ENCODE results near the gene ADAMTS17. TPM values are rescaled to one million over a fixed set of nuclear protein-coding genes. Genes with fewer than 3 reads are reported as not detected.

The ADAMTS17 gene
- total RNA-seq, 4 donors from 2014 or later, result 5.0 to 16.2 (median 11.6) TPM

DNA sequence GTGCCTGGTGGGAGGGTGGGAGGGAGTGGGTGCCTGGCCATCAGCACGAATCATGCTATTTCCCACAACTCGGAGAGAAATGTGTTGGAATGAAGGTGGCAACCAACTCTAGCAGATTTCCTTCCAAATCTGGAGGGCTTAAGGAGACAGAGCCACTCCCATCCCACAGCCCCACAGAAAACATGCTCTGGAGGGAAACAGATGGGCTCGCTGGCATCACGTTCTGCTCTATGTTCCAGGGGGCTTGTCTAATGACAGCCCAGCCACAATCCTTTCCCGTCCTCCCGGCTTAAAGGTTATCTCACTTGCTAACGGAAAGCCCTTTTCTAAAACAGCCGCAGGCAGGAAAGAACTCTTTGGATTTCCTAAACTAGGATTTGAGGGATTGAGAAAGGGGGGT, 65.3 kb downstream of the ADAMTS17 start:
- Histone ChIP-seq H3K4me1 (no peaks in the 10 kb centered on the region), H3K36me3 (no peaks in the 10 kb centered on the region), H3K27ac (no peak overlapping the region), H3K4me3 (no peak overlapping the region), H3K9me3 (no peaks in the 10 kb centered on the region), H3K27me3 (no peaks in the 10 kb centered on the region)
- DNase-seq (no peak), ATAC-seq (no peak)
- intact Hi-C loops (cut with DNase I; ENCODE audit: low total_unique reads) (no loop called here), in situ Hi-C loops (cut with MboI; ENCODE audit: low sequenced_read_pairs in 4 of 4) (no loop called here)
- TF ChIP-seq POLR2A (IDR thresholded peaks at IDR 0.05), result no peak
- TF ChIP-seq, protein P1, sequence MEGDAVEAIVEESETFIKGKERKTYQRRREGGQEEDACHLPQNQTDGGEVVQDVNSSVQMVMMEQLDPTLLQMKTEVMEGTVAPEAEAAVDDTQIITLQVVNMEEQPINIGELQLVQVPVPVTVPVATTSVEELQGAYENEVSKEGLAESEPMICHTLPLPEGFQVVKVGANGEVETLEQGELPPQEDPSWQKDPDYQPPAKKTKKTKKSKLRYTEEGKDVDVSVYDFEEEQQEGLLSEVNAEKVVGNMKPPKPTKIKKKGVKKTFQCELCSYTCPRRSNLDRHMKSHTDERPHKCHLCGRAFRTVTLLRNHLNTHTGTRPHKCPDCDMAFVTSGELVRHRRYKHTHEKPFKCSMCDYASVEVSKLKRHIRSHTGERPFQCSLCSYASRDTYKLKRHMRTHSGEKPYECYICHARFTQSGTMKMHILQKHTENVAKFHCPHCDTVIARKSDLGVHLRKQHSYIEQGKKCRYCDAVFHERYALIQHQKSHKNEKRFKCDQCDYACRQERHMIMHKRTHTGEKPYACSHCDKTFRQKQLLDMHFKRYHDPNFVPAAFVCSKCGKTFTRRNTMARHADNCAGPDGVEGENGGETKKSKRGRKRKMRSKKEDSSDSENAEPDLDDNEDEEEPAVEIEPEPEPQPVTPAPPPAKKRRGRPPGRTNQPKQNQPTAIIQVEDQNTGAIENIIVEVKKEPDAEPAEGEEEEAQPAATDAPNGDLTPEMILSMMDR (IDR thresholded peaks at IDR 0.05 in 4 of 5, conservative IDR thresholded peaks at IDR 0.05 in 1 of 5), result no peak

DNA sequence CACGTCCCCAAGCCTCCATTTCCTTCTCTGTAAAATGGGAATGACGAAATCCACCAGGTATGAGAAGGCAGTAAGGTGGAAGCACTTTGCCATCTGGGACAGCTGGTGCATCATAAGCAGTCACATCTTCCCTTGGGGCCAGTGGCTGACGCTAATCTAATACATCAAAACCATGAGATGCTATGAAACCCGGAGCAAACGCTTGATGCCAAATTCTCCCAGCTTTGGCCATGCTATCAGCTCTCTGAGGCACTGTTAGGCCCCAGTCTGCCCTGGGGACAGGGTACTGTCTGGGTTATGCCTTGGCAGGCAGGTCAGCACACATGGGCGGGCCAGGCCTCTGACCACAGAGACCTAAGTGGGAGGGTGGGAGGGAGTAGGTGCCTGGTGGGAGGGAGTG, 66.1 kb downstream of the ADAMTS17 start:
- H3K9me3 ChIP-seq, result no peaks in the 10 kb centered on the region
- H3K4me3 ChIP-seq, result no peak overlapping the region
- ATAC-seq (no peak), DNase-seq (no peak)
- H3K4me1 ChIP-seq, result no peaks in the 10 kb centered on the region
- no peak overlapping the region for H3K27ac ChIP-seq
- in situ Hi-C loops (cut with MboI; ENCODE audit: low sequenced_read_pairs in 4 of 4) (no loop called here), intact Hi-C loops (cut with DNase I; ENCODE audit: low total_unique reads) (no loop called here)
- no peaks in the 10 kb centered on the region for H3K36me3 ChIP-seq
- TF ChIP-seq POLR2A (IDR thresholded peaks at IDR 0.05), result no peak
- TF ChIP-seq, protein P1 (IDR thresholded peaks at IDR 0.05 in 4 of 5, conservative IDR thresholded peaks at IDR 0.05 in 1 of 5), result no peak
- no peaks in the 10 kb centered on the region for H3K27me3 ChIP-seq

DNA sequence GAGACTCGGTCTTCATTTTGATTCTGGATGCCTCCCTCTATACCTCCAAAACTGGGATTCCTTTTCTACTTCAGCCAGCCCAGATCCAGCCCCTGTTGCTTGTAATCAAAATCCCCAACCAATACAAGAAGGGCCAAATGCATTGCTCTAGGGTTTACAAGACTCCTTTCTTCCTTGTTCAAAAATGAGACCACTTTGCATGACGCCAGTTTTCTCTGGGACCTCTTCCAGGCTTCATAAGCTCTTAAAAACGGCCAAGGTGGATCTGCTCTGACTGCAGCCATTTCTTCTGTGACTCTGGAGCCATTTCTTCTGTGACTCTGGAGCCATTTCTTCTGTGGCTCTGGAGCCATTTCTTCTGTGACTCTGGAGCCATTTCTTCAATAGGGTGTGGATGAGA, 71.9 kb downstream of the ADAMTS17 start:
- H3K4me3 ChIP-seq, result no peak overlapping the region
- no peaks in the 10 kb centered on the region for H3K36me3 ChIP-seq
- no peaks in the 10 kb centered on the region for H3K4me1 ChIP-seq
- TF ChIP-seq, protein P1 (IDR thresholded peaks at IDR 0.05 in 4 of 5, conservative IDR thresholded peaks at IDR 0.05 in 1 of 5), result no peak
- TF ChIP-seq POLR2A (IDR thresholded peaks at IDR 0.05), result no peak
- H3K27ac ChIP-seq, result no peak overlapping the region
- intact Hi-C loops (cut with DNase I; ENCODE audit: low total_unique reads) (no loop called here), in situ Hi-C loops (cut with MboI; ENCODE audit: low sequenced_read_pairs in 4 of 4) (no loop called here)
- no peaks in the 10 kb centered on the region for H3K27me3 ChIP-seq
- ATAC-seq, result no peak
- no peaks in the 10 kb centered on the region for H3K9me3 ChIP-seq
- no peak for DNase-seq

DNA sequence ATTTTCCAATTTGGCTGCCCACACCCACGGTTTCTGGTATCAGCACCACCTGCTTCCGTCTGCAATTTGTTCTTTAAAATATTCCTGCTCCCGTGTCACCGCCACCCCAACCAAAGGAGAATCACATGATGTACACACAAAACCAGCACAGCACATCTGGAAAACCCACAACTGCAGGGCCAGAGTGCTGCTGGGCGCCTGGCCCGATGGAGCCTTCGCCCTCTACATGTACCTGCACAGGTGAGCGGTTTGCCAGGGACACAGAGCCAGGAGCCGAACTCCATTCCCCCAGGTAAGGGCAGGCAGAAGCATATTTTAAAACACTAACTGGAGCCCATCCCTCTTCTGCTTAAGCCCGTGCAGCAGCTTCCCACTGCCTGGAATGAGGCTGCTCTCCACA, 75.6 kb downstream of the ADAMTS17 start:
- in situ Hi-C loops (cut with MboI; ENCODE audit: low sequenced_read_pairs in 4 of 4) (no loop called here), intact Hi-C loops (cut with DNase I; ENCODE audit: low total_unique reads) (no loop called here)
- DNase-seq, result no peak
- Histone ChIP-seq H3K27ac (no peak overlapping the region), H3K36me3 (peaks cover 0 to 4% of the 10 kb centered on the region in 2 donors), H3K27me3 (no peaks in the 10 kb centered on the region), H3K9me3 (no peaks in the 10 kb centered on the region), H3K4me1 (no peaks in the 10 kb centered on the region), H3K4me3 (no peak overlapping the region)
- no peak for TF ChIP-seq POLR2A (IDR thresholded peaks at IDR 0.05)
- TF ChIP-seq, protein P1 (IDR thresholded peaks at IDR 0.05 in 4 of 5, conservative IDR thresholded peaks at IDR 0.05 in 1 of 5), result no peak
- ATAC-seq, result no peak

DNA sequence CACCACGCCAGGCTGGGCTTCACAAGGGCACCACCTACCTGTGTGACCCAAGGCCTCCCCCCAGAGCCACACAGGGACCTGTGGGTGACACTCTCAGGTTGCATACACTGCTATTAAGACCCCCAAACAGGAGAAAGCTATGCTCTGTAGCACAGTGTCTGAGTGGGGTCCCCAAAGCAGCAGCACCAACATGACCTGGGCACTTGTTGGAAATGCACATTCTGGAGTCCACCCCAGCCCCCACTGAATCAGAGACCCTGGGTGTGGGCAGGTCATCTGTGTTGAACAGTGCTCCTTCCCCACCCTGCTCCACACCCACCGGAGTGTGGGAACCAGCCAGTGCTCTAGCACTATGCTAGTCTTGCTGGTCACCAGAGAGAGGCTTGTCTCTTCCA, 76.1 kb downstream of the ADAMTS17 start:
- no peak overlapping the region for H3K27ac ChIP-seq
- in situ Hi-C loops (cut with MboI; ENCODE audit: low sequenced_read_pairs in 4 of 4), result no loop called here
- no peak for DNase-seq
- intact Hi-C loops (cut with DNase I; ENCODE audit: low total_unique reads), result no loop called here
- H3K27me3 ChIP-seq, result no peaks in the 10 kb centered on the region
- no peak overlapping the region for H3K4me3 ChIP-seq
- ATAC-seq, result no peak
- no peaks in the 10 kb centered on the region for H3K9me3 ChIP-seq
- peaks cover 0 to 7% of the 10 kb centered on the region in 2 donors for H3K36me3 ChIP-seq
- no peak for TF ChIP-seq POLR2A (IDR thresholded peaks at IDR 0.05)
- TF ChIP-seq, protein P1 (IDR thresholded peaks at IDR 0.05 in 4 of 5, conservative IDR thresholded peaks at IDR 0.05 in 1 of 5), result no peak
- H3K4me1 ChIP-seq, result no peaks in the 10 kb centered on the region
